Pulmonary artery endothelial cell (primary cell): ENCODE measurements around the gene ADPRHL1. TPM values are rescaled to one million over a fixed set of nuclear protein-coding genes. Genes with fewer than 3 reads are reported as not detected.

Source experiments
- DNase-seq: peaks from one replicate; pipeline ENCODE4 v3.0.0-alpha.2; 2011; ENCODE audit warnings: low read depth, low spot score
- total RNA-seq: library from RNA; depleted of rRNA; stranded (reverse); fragments of >200 nt; gene quantifications from 2 replicates; pipeline ENCODE4 v1.2.3, GENCODE V29; 2014

The ADPRHL1 gene
- total RNA-seq, 1 donor from 2014 or later = 0.20 TPM

DNA sequence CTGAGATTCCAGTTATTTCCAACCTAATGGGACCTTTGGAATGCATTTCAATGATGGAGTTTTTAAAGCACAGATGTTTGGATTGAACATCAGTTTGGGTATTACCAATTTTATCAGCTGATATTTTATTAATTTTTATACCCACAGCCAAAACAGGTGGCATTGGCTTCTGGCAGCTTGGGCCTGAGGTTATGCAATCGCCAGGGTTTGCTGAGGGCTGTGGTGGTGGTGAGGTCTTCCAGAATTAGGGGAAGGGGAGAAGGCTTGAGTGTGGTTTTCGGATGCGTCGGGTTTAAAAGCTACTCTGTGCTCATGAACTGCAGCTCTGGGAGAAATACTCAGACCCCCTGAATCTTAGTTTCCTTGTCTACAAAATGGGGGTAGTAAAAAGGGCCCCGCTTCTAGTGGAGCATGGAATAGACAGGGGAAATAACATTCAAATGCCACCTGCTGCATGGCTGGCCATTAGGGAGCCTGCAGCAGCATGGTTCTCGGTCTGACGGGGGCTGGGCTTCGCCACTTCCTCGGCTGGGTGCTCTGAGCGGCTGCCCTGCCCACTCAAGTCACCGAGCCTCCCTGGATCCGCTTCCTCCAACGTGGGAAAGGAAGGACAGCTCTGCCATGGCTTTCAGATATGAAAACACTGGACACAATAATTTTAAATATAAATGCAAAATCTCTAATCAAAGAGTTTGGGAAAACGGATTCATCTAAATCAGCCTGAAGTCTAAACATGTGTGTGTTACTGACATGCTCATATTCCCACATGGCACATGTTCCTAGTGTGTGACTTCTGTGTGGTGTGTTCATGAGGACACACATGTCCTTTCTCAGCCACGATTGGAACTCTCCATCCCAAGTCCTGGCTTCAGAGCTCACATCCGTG, 35.2 kb downstream of the ADPRHL1 start:
- DNase-seq = no peak

DNA sequence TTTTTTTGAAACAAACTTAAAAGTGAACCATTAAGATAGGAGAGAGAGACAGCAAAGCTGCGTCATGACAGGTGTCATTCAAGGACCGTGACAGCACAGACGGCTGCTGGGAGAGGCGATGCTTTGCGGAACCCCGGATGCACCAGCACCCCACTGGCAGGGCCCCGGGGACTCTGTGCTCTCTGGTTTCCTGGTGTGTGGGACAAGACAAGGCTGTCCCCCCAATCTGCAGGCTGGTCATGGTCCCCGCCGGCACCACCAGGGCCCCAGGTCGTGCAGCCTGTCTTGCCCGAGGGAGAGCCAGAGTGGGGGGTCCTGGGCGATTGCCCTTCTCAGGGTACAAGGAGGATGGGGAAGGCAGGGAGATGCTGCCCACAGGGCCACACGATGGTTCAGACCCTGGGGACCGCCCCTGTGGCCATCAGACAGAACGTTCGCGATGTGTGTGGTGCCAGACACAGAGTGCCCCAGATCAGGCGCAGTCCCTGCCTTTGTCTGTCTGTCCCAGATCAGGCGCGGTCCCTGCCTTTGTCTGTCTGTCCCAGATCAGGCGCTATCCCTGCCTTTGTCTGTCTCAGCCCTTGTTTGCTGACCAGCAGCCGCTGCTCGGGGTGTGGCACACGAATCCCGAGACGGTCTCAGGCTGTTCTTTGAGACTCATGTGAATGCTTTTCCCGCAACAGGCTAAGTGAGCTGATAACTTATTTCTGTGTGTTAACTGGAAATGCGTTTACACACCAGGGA, 36.1 kb downstream of the ADPRHL1 start:
- no peak for DNase-seq

DNA sequence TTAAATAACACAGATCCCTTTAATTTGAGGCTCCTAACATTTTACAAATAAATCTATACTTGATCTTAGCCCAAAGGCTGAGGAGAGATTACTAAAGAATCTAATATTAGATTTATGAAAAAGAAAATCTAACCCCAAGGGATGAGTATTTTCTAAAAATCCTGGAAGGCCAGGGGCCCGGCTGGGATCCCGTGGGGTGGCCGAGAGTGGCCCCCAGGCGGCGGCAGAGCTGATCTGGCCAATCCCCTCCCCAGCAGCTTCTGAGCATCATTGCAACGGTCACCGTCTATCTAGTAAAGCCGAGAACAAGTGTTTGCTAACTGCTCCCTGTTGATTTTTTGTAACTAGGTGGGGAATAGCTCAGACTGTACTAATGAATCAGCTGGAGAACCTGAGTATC, 37.5 kb downstream of the ADPRHL1 start:
- DNase-seq = no peak

DNA sequence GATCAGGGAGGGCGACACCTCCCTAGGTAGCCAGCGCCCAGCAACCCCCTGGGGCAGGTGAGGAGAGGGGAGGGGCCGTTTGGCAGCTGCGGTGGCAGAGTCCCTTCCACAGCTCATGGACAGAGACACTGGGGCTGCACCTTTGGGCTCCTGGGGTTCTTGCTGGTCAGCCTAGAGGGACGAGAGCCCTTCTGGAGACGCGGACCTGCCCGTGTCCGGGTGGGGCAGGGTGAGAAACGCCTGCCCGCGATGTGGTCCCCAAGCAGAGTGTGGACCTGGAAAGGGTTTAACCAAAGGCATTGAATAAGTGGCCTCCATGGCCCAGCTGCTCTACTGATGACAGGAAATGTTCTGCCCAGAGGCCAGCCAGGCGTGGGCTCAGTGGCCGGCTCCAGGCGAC, 38.3 kb downstream of the ADPRHL1 start:
- DNase-seq = no peak

DNA sequence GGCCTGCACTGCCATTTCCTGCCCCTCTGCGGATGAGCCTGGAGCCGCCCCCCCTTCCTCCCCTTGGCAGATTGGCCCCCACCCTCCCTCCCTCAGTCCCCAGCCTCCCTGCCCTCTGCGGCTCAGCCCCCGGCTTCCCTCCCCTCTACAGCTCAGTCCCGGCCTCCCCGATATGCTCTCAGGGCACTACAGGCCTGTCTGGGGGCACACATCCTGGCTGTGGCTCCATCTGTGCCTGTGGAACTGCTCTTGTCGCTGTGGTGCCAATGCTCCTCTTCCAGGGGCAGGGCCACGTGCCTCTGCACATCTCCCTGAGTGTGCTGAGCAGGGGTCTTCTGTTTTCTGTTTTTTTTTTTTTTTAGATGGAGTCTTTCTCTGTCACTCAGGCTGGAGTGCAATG, 39.0 kb downstream of the ADPRHL1 start:
- DNase-seq = no peak

DNA sequence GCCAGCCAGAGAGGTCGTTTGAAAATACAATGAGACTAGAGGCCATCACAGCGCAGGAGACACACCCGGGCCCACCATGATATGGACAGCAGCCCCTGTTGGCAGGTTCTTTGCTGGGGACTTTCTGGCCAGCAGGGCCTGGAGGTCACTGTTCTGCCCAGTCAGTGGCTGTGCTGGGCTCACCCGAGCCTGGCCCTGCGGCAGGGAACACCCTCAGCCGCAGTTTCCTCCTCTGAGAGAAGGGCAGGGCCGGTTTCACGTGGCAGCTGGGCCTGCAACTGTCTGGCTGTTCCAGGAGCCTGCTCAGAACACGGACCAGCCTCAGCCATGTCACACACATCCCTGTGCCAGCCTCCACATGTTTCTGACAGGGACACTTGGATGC, 39.4 kb downstream of the ADPRHL1 start:
- DNase-seq = no peak

DNA sequence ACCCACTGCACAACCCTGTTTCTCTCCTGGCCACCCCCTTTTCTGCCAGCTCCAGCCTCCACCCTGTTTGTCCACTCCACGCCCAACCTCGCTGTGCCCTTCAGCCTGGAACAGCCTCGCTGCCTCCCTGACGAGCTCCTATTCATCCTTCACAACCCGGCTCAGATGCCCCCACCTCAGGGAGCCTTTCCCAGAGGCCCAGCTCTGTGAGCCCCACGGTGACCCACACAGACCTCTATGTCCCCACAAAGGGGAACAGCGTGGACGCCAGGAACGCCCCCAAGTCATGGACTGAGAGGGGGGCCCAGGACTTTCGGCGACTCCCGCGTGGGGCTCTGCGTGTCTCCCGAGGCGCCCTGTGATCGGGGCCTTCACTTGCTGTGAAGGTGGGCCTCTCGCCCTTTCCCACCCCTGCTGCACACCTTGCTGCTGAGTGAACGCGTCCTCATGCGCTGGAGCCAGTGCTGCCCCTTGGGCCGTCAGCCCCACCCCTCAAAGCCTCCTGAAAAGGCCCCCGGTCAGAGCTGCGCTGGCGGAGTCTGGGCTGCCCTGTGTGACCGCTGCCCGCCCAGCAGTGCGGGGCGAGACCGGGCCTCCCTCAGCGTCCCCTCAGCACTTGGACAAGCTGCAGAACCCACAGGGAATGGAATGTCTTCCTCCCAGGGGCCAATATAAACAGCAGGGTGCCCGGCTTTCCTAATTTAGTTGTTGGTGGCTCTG, 40.0 kb downstream of the ADPRHL1 start:
- DNase-seq = no peak

DNA sequence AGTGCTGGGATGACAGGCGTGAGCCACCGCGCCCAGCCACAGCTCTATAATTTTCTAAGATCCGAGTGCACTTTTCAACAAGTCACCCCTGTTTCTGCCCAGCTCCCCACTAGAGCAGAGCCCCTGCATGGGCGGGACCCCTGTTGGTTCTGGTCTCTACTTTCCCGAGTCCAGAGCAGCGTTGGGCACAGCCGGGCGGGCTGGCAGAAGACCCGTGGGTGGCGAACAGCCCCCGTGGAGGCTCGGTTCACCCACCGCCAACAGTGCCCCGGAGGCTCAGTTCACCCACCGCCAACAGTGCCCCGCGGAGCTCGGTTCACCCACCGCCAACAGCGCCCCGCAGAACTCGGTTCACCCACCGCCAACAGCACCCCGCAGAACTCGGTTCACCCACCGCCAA, 40.8 kb downstream of the ADPRHL1 start:
- no peak for DNase-seq

DNA sequence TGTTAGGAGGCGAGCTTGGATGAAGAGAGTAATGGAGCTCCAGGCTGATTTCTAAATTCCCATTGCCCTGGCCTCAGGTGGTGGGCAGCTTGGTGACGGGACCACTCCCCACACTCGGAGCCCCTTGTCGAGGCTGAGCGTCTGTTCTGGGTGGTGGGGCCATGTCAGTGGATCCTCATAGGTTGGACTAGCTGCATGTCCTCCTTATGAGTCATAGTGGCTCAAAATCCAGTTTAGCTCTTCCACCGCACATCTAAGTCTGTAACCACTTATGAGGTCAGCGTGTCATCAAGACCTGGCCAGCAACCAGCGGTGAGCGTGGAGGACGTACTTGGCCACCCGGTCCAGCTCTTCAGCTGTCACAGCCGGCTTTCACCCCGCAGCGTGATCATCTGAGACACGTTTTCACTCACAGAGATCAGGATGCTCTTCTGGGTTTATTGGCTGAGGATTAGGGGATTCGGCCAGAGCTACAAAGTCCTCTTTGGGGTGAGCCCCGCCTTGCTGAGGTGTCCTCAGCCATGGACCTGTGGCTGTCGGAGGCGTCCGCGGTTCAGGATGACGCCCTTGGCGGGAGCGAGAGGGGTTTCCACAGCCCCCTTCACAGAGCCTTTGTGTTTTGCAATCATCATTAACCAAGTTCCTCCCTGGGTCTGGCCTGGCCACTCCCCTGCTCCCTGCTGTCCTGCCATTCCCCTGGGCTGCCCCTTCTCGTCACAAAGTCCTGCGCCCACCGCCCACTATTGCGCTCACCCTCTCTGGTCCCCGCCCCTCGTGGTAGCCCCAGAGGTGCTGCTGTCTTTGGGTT, 41.9 kb downstream of the ADPRHL1 start:
- no peak for DNase-seq

DNA sequence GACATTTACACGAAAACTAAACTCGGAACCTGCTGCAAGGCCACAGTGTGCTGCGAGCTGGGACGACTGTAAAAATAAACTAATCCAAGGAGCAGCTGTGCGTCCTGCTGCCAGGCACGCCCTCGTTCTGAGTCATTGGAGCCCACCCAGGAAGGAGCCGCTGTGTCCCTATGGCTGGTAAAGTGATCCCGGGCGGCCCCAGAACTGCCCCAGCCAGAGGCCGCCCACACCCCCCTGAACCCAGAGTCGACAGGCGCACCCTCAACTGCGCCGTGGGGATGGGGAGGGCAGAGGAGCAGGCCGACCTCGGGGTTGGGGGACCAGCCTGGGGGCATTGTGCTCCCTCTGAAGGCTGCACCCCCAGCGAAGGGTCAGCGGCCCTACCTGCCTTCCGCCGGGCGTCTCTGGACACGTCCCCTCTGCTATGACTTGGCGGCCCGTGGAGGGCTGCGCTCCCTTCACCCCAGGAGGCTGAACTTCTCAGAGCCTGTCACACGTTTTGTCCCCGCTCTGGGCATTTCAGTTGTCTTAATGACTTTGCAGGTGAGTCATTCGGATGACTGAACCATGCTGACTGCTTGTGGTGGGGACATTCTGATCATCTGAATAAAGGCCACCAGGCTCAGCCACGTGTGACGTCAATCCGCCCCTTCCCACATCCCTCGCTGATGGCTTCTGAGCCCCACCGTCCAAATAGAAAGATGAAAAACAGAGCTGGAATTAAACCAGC, 42.7 kb downstream of the ADPRHL1 start:
- no peak for DNase-seq

DNA sequence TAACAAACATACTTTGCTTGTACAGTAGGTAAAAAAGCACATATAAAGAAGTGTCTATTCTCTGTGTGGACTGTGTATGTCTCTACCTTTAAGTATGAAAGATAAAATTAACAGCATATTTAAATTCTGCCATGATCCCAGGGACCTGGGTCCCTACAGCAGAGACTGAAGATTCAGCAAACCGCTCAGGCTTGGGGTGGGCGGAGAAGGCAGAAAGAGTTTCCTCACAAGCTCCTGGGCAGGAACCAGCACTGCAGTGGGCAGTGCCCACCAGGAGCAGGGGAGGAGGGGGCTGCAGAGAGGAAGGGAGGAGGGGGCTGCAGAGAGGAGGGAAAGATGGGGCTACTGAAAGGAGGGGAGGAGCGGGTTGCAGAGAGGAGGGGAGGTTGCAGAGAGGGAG, 44.7 kb downstream of the ADPRHL1 start:
- DNase-seq = no peak

DNA sequence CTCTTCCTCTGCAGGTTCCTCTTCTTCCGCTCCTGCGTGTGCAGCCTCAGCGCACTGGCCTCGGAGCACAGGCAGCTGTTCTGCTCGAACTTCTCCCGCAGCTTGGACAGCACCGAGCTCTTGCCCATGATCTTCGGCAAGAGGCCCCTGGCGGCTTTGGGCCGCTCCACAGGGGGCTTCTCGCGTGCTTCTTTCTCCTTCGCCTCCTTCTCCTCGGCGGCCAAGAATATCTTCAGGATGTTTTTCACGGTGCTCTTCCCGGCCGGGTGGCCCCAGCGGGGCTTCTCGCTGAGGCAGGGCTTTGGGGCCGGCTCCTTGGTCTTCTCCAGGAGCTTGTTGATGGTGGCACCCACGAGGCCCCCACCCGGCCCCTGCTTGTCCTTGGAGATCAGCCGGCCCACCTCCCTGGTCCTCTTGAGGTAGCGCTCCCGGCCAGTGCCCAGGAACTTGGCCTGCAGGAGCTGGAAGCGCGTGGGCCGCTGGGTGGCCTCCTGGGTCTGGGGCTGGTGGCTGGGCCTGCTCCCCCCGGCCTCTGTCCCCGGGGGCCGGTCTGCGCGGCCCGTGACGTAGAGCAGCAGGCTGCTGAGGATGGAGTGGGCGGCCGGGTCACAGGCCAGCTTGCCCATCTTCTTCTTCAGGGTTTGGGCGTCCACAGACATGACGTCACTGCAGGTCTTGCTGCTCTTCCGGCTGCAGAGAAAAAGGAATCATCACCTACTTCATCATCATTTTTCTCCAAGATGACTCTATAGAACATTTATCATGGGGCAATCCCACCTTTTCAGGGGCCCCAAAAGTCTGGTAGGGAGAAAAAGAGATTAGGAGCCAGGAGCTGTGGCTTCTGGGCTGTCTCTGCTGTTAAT, 45.5 kb downstream of the ADPRHL1 start:
- DNase-seq = no peak

DNA sequence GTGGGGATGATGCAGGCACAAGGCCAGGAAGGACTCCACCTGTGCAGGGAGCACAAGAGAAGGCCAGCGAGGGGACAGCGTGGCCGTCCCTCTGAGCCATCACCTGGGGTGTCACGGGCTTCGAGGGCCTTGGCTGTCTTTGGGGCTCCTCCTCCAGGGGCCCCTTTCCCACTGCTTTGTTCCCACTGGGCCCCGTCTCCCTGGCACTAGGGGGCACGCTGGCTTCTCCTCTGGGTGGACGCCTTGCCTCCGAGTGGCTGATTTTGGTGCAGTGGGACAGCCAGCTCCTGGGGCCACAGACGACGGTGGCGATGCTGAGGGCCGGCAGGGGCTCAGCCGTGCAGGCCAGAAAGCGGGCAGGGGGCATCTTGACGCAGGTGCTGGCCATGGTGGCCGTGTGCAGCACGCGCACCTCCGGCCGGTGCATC, 46.2 kb downstream of the ADPRHL1 start:
- DNase-seq = no peak

DNA sequence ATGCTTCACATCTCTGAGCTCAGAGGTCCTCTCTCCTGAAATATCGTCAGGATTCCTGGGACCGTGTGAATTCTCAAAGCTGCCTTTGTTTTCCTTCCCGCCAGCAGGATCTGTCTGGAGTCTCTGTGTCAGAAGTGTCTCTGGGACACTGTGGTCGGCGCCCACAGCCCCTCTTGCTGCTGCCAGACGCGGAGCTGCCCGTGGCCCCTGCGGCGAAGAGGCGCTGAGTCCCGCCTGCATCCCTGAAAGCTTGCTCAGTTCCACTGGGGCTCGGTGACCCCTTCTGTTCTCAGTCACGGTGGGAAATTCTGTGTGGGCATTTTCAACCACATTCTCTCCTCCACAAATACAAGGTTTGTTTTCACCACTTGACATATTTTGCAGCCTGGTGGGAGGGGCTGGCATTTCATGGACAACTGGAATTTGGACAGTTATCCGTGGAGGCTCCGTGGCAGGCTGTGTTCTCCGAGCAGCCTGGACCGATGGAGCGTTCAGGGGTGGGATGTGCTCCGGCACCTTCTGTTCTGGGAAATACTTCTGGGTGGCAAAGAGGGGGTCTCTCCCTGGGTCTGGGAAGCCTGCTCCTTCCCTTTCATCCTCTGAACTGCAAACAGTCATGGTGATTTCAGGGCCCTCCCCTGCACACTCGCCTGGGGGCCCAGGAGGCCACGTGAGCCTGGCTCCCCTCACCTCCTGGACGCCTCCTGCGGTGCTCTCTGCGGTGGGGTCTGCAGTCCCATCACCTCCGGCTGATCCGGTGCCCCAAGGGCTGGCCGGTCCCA, 46.8 kb downstream of the ADPRHL1 start:
- DNase-seq = no peak

DNA sequence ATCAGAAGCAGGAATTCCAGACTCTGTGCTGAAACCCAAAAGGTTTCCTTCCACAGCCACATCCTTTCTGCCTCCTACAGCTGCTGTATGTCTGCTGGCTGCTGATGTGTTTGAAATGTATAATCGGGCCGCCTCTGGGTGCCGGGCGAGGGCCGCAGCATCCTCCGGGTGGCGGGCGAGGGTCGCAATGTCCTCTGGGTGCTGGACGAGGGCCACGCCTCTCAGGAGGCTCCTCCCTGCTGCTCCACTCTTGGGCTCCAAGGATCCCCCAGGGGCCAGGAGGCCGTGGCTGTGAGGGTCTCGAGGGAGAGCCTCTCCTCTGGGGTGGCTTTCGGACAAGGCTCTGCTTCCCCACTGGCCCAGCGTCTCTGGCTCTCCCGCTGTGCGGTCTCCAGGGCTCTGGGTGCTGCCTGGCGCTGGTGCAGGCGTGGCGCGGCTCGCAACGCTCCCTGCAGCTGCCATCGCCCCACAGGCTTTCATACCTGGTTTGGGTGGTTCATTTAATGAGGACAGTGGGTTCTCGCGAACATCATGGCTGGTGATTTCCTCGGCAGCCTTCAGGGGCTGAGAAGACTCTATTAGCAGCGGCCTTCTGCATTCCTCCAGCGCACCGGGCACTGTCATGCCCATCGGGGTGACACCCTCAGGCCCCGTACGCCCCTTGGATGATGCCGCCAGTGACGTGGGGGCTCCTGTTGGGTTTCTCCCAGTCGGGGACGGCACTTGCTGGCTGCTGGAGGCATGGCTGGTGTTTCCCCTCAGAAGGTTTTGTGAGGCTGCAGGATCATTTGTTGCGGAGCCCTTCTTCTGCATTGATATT, 47.6 kb downstream of the ADPRHL1 start:
- DNase-seq = no peak

DNA sequence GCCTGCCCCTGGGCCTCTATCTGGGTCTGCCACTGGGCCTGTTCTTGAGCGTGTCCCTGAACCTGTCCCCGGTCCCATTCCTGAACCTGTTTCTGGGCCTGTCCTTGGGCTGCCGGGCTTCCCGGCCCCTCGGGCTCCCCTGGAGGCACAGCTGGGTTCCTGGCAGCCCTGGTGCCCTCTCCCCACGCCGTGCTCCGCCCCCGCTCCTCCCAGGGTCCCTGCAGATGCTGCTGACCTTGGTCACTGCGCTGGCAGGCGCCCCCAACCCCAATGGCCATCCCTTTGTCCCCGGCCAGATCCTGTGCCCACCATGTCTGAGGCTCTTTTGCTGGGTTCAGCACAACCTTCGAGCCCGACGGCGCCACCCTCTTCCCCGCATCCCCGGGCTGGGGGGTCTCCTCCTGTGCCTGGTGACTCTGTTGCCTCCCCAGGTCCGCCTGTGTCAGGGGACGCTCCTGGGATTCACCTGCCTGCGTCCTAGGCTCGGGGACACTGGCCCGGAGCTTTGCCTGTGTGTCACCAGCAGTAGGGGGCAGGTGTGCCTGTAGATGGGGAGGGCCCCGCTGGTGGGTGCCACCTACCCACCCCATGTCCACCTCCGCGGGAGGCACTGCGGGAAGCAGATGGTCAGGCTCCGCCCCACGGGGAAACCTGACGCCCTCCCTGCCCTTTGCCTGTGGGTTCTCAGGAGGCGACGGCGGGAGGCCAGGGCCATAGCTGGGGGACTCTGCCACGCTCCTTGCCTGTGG, 48.4 kb downstream of the ADPRHL1 start:
- no peak for DNase-seq

DNA sequence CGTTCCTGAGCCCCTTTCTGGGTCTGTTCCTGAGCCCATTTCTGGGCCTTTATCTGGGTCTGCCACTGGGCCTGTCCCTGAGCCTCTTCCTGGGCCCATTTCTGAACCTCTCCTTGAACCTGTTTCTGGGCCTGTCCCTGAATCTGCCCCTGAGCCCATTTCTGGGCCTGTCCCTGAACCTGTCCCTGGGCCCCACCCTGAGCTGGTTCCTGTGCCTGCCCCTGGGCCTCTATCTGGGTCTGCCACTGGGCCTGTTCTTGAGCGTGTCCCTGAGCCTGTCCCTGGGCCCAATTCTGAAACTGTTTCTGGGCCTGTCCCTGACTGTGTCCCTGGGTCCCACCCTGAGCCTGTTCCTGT, 48.9 kb downstream of the ADPRHL1 start:
- no peak for DNase-seq
